ENCODE results near the gene SPOCK1.

The SPOCK1 gene

DNA sequence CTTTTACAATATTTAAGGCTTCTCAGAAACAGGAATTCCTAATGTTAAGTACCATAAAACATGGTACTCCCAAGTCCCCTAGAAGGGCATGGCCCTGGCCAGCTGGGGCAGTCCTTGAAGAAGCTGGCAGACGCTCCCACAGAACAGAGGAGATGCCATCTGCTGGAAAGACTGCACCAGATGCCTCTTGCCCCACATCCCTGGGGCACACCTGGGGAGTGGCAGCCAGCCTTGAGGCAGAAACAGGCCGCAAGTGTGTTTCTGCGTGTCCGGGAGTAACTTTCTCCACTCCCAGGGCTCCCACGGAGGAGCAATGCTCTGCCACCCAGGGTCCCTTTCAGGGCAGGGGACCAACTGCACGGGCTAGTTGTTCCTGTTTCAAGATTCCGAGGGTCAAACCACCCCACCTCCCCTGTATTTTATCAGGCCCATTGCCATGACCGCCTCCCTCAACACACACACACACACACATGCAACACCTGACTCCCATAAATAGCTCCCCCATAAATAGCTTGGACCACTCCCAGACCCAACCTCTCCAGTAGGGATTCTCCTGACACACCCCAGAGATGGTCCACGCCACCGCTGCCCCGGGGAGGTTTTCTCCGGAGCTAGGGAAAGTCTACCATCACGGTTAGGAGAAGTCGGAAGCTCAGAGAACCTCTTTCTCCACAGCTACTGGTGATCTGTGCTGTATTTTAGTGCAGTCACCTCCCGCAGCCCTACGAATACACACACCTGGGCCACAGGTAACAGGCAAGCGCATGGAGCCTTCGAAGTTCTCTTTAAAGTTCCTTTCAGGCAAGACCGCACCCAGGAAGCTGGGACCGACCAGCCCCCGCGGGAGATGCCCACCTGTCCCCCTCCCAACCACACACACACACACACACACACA, 1.5 kb downstream of the SPOCK1 start:
- no peak overlapping the region for H3K4me3 ChIP-seq (ENCODE audit: low read length)
- DNase-seq (ENCODE audit: low read depth, low spot score): peak; percentile 4

DNA sequence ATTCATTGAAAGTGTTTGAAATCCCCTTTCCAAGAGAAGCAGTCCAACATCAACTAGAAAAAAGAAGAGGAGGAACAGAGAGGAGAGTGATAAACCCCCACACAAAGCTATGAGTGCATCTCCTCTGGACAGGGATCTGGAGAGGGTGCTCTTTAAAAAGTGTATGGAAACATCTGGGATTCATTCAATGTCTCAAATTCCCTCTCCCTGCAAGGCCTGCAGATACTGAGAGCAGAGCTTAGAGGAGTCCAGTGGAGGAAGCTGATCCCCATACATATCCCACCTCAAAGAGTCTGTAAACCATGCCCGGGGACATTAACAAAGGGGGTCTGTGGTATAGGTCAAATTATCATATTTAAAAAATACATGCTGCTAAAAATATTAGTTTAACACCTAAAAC, 2.2 kb downstream of the SPOCK1 start:
- no peak for DNase-seq (ENCODE audit: low read depth, low spot score)
- H3K4me3 ChIP-seq (ENCODE audit: low read length): no peak overlapping the region

DNA sequence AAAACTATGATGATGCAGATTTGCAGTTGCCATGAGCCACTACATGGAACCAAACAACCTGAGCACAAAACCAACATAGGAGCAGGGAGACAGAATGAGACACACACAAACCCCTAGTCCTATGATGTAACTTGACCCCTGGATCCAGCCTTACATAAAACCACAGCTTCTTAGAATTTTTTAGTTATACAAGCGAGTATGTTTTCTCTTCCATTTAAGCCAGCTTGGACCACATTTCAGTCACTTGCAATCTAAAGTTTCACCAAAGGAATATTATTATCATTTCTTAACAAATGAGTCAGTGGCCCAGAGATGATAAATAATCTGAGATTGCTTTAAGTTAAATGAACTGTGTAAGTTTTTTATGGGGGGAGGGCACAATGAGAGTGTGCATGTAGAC, 6.8 kb downstream of the SPOCK1 start:
- no peak overlapping the region for H3K4me3 ChIP-seq (ENCODE audit: low read length)
- DNase-seq (ENCODE audit: low read depth, low spot score): no peak

DNA sequence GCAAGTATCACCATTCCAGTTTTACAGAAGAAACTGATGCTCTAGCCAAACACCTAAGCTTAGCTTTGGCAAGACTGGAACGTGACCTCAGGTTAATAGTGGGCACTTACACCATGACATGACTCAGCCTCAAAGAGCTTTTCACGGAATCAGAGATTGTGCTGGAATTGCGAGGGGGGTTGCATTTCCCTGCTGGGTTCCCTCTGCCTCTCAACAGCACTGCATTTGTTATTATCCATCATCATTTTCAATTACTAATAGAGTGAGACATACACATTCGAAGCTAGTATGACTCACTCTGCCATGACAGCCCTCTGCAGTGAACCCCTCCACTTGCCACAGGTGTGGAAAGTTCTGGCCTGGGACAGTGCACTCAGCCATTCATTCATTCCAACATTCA, 8.0 kb downstream of the SPOCK1 start:
- no peak overlapping the region for H3K4me3 ChIP-seq (ENCODE audit: low read length)
- DNase-seq (ENCODE audit: low read depth, low spot score): no peak

DNA sequence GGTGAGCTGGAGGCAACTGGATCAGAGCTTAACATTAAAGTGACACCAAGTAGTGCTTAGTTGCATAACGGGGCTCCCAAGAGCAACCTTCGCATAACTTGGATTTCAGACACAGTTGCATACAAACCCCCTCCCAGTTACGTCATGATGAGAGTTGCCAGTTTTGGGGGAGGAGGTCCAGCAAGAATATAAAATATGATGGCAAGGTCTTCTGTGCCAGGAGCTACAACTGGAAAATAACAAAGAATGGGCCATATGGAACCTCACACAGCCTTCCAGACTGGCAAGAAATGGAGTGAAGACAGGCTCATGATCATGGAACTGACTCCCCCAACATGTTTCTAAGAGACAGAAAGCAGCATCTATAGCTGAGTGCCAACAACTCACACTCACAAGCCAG, 8.5 kb downstream of the SPOCK1 start:
- no peak for DNase-seq (ENCODE audit: low read depth, low spot score)
- no peak overlapping the region for H3K4me3 ChIP-seq (ENCODE audit: low read length)

DNA sequence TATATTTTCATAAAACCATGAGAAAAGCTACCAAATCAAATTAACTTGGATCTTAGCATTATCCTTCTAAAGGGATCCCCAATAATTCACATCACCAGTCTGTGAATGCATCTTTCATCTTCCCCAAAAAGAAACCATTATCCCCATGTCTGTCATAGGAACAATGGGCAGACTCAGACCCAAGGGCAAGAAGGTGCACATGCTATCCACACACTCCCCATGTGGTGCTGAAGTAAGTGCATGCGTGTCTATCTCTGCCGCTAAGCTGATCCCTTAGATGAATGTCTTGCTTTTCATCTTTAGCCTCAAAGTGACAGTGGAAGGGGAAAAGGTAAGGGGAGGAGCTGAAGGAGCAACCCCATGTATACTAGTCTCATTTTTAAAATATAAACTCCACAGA, 10.2 kb downstream of the SPOCK1 start:
- no peak for DNase-seq (ENCODE audit: low read depth, low spot score)
- H3K4me3 ChIP-seq (ENCODE audit: low read length): no peak overlapping the region

DNA sequence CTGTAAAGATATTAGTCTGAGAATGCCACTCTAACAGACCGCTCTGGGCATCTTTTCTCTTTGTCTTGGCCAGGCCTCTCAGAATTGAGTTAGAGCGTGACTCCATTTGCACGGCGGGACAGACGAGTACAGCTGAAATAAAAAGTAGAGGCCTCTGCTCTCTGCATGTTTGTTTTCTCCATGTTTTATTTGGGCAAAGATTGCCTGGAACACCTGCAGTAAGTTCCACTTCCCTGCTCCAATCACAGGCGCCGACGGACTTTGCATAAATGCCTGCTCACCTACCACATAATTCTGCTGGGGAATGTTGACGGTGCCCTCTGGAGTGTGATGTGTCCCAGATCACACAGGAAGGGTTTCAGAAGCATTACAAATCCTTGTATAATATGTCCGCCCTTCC, 10.6 kb downstream of the SPOCK1 start:
- H3K4me3 ChIP-seq (ENCODE audit: low read length): no peak overlapping the region
- DNase-seq (ENCODE audit: low read depth, low spot score): no peak

DNA sequence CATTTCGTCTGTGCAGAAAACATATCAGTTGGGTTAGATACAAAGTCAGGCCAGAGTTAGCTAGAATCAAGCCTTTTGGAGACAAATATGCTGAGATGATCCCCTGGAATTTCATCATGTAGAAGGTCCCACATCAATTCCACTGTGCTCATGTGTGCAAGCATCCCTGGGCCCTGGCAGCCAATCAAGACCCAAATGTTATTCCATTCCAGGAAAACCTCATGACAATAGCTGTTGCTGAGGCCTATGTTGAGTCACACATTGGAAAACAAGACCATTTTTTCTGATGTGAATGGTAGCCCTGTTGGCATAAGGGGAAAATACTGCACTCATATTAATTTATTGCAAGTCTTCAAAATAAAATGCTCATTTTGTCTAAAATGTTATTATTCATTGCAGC, 11.5 kb downstream of the SPOCK1 start:
- H3K4me3 ChIP-seq (ENCODE audit: low read length): no peak overlapping the region
- DNase-seq (ENCODE audit: low read depth, low spot score): no peak

DNA sequence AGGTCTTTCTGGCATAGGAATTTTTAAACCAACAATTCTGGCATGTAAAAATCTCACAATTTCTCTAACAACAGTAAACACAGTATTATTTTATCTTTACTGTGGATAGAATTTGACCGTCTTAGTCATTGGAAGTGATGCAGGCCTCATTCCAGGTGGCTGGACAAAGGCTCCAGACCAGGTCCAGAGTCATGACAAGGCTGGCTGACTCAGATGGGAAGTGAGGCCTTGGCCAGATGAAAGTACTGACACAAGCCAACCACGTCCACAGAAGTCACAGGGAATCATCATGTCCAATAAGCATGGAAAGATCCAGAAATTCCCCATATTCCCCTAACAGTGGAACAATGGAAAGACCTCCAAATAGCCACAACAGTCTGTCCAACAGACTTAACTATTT, 12.4 kb downstream of the SPOCK1 start:
- no peak for DNase-seq (ENCODE audit: low read depth, low spot score)
- no peak overlapping the region for H3K4me3 ChIP-seq (ENCODE audit: low read length)

DNA sequence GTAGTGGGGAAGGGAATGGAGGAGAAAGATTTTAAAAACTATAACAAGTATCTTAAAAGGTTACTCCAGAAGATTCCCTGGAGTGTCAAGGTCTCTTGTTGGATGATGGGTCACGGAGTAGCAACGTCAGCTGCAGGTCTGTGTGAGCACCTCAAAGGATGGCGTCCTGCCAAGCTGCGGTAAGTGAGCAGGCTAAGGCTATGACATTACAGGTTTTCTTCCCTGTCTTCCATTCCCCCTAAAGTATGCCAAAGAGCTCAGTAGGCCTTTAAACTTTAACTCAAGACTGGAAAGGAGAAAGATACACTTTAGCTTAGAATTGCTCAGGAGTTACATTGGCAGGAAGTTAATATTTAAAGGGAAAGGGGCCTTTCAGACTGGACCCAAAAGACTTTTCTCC, 17.5 kb downstream of the SPOCK1 start:
- no peak for DNase-seq (ENCODE audit: low read depth, low spot score)

DNA sequence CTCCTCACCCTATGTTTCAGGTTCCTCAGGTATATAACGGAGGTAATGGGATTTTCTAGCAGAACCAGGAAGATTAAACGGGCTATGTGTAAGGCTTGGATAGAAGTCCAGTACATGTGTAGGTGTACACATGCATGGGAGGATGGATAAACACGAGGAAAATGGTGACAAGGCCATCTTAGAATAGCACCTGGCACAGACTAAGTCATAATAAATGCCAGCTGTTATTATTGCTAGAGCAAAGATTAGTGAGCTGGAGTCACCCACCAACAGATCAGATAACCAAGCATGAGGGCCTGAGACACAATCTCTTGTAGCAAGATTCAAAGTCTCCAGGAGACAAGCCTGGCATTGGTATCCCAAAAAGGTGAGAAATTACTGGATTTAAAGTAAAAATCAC, 21.1 kb downstream of the SPOCK1 start:
- H3K4me3 ChIP-seq (ENCODE audit: low read length): no peak overlapping the region
- no peak for DNase-seq (ENCODE audit: low read depth, low spot score)

More for the DNA sequence above, 17.5 kb downstream of the SPOCK1 start:
- H3K4me3 ChIP-seq (ENCODE audit: low read length): no peak overlapping the region

DNA sequence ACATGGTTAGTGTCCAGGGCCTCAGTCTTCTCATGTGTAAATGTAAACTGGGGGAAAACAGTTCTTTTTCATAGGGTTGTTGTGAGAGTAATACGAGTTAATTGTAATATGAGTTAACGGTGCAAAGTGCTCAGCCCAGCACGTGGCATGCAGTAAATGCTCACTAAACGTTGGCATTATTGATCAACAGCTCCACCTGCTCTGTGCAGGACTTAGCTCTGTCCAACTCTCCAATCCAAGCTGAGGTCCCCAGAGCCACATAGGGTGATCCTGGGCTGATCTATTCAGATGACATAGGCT, 28.3 kb downstream of the SPOCK1 start:
- H3K4me3 ChIP-seq (ENCODE audit: low read length): no peak overlapping the region

DNA sequence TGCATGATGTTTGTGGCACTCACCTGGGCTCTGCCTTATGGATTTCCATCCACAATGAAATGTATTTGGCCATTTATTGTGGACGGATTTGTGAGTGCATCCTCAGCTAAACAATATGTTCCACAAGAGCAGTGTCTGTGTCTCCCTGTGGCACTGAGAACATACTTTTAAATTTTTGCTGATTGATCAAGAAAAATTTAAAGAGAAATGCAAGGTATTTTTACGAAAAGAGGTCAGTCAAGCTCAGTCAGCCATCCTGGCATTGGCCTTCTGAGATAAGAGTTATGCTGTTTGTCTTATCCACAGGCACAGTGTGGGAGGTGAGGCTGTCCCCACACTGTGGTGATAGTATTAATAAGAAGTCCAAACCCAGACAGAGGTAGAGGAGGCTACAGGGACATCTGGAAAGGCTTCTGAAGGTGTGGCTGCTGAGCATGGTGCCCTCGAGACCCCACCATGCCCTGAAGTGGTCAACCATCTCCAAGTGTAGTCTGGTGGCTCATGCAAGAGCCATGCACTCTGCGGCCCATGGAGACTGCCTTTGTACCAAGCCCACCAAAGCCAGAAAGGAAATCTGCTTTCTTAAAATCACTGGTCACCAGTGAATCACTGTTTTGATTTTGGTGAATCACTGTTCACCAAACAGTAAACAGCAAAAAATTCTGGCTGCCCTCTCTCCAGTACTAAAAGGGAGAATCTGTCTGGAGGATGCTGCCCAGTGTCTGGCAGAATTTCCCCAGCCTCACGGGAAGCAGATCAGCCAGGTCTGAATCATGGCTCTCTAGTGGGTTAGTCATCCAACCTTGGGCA, 28.8 kb downstream of the SPOCK1 start:
- no peak overlapping the region for H3K4me3 ChIP-seq (ENCODE audit: low read length)
- DNase-seq (ENCODE audit: low read depth, low spot score): no peak

More for the DNA sequence above, 28.3 kb downstream of the SPOCK1 start:
- DNase-seq (ENCODE audit: low read depth, low spot score): no peak

DNA sequence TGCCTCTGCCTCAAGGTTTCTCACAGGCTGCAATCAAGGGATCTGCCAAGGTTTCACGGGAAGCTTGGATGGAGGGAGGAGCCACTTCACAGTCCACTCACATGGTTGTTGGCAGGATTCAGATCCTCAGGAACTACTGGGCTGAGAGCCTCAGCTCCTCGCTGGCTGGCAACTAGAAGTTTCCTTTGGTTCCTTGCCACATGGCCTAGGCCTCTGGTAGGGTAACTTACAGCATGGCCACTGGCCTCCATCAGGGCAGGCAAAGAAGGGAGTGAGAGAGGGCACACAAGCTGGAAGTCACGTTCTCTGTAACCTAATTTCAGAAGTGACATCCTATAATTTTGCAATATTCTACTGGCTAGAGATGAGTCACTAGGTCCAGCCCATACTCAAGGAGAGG, 32.2 kb downstream of the SPOCK1 start:
- no peak for DNase-seq (ENCODE audit: low read depth, low spot score)
- no peak overlapping the region for H3K4me3 ChIP-seq (ENCODE audit: low read length)

DNA sequence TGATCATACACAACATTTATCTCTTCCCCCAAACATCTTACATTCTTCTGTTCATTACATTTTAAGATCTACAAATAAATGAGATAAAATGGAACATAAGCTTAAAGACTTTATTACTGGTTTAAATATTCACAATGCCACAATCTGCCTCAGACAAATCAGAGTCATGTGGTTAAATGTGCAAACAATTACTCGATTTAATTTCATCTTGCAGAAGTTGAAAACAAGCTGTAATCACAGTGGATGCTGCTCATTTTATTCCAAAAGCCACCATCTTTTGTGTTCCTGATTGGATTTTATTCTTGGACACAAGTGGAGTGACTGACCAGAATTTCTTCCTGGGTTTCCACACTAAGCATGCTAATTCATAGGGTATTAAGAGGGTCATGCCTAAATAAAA, 33.2 kb downstream of the SPOCK1 start:
- no peak overlapping the region for H3K4me3 ChIP-seq (ENCODE audit: low read length)
- no peak for DNase-seq (ENCODE audit: low read depth, low spot score)

DNA sequence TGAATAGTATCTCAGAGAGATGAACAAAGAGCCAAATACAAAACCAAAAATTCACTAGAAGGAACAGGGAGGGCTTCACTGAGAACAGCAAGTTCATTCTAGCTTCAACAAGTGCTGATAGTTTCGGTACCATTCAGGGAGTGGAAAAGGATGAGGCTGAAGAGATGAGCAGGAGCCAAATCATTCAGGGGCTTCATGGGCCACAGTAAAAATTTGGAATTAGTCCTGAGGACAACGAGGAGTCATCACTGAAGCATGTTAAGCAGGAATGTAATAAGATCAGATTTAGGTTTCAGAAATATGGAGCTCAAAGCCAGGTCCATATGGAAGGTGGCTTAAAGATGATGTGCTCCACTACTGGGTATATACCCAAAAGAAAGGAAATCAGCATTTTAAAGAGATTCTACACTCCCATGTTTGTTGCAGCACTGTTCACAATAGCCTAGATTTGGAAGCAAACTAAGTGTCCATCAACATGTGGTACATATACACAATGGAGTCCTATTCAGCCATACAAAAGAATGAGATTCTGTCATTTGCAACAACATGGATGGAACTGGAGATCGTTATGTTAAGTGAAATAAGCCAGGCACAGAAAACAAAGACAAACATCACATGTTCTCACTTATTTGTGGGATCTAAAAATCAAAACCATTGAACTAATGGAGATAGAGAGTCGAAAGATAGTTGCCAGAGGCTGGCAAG, 36.2 kb downstream of the SPOCK1 start:
- DNase-seq (ENCODE audit: low read depth, low spot score): no peak

DNA sequence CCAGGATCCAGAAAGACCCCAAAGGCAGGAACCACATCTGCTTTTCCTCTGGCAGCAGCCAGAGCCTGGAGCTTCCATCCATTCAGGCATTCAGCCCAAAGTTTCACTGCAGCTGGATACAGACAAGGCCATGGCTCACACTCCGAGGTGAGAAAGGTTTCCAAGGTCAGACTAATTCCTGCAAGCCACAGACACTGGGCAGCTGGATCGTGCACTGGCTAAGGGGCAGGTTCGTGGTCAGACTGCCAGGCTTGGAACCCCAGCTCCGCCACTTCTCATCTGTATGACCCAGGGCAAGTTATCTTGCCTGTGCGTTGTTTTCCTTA, 36.9 kb downstream of the SPOCK1 start:
- no peak overlapping the region for H3K4me3 ChIP-seq (ENCODE audit: low read length)
- DNase-seq (ENCODE audit: low read depth, low spot score): no peak

More for the DNA sequence above, 36.2 kb downstream of the SPOCK1 start:
- no peak overlapping the region for H3K4me3 ChIP-seq (ENCODE audit: low read length)

DNA sequence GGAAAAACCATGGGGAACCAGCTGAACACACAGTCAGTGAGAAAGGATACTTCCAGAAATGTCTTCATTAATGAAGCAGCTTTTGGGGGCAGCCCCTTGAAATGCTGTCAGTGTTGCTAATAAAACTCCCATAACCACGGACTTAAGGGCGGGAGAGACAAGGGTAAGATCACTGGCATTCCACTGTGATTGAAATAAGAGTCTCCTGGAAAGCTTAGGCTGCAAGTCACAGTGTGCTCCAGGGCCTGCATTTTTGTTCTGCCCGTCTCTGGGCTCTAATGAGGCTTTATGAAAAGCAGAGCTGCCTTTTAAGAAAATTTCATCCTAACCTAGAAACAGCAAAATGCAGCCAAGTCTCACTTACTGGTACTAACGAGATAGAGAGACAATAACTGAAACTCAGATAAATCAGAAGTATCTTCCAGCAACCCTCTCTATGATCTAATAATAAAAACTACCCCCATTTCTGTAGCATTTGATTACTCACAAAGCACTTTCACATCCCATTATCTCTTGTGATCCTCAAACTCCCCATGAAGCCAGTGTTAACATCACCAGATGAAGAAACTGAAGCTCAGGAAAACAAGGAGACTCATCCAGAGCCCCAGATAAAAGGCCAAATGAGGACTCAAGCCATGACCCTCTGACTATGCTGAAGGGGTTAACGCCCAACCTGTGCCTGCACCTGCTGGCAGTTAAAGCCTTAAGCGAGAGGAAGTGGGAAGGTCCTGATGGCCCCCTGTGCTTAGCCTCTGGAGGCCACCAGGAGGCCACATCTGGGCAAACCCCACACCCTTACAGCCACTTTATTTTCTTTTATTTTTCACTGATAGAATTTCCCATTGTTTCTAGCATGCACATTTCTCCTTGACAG, 37.5 kb downstream of the SPOCK1 start:
- DNase-seq (ENCODE audit: low read depth, low spot score): peak; percentile 70
- H3K4me3 ChIP-seq (ENCODE audit: low read length): no peak overlapping the region

DNA sequence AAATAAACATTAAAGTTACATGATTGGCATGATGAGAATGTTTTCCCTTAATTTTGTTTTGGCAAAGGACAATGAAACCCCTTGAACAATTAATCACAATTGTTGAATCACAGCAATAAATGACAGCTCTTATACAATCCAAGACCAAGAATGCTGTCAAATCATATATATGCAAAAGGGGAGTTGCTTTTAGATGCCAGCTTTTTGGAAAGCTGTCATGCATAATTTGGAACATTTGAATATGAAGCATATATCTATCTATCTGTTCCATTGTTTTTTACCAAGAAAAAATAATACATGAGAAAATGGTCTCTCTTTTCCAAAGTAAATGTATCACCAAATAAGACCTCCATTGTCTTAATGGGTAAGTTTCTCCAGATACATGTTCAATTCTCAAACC, 44.5 kb downstream of the SPOCK1 start:
- no peak overlapping the region for H3K4me3 ChIP-seq (ENCODE audit: low read length)
- no peak for DNase-seq (ENCODE audit: low read depth, low spot score)
